ENCODE results near the gene DDX25. TPM values are rescaled to one million over a fixed set of nuclear protein-coding genes. Genes with fewer than 3 reads are reported as not detected.

Gene DDX25
- total and polyA plus RNA-seq, 10 of the 15 experiments (the other 5 are each of a cell fraction or from before 2014, with no cell fraction given) = 0.05 TPM; not detected in 9

DNA sequence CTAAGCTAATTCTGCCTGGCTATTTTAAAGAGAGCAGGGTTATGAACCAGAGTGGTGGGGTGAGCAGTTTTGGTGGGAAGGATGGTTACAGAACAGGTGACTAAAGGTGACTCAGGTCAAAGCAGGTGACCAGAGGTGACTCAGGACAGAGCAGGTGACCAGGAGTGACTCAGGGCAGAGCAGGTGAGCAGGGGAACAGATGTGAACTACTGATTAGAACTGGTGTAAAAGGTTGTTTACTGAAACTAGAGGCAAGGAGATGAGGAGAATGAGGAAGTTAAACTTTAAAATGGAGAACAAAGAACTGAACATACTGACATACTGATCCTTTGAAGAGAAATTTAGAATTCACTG lies 32.2 kb upstream of the DDX25 start:
- Histone ChIP-seq H3K4me1 (ENCODE audit: control insufficient read depth, insufficient read depth, low read length) (no peaks in the 10 kb centered on the region), H3K36me3 (ENCODE audit: control insufficient read depth in 2 of 2, insufficient read depth in 2 of 2, low read length in 1 of 2) (no peaks in the 10 kb centered on the region), H3K4me3 (no peak overlapping the region), H4K20me1 (ENCODE audit: control insufficient read depth, insufficient read depth) (no peaks in the 10 kb centered on the region), H3K79me2 (ENCODE audit: control insufficient read depth, insufficient read depth, low read length) (no peaks in the 10 kb centered on the region), H3K4me2 (ENCODE audit: control insufficient read depth, insufficient read depth) (no peak overlapping the region), H3K9me3 (replicated peaks; ENCODE audit: control insufficient read depth, insufficient read depth, low read length) (peaks cover 5% of the 10 kb centered on the region; the same call in 2 of the 3 replicates), H3K27me3 (replicated peaks in 1 of 2; ENCODE audit: control insufficient read depth in 2 of 2, insufficient read depth in 2 of 2, low read length in 1 of 2) (no peaks in the 10 kb centered on the region; a peak in 1 of 4 replicates), H2AFZ (ENCODE audit: control insufficient read depth, low read depth, low read length) (no peak overlapping the region; the same call in 1 of the 2 replicates), H3K9ac (ENCODE audit: control insufficient read depth, insufficient read depth, low read length) (no peak overlapping the region), H3K27ac (ENCODE audit: control insufficient read depth, insufficient read depth) (no peak overlapping the region)
- FAIRE-seq (peak; percentile 35), ATAC-seq (peak; percentile 33; the same call in 2 of the 3 replicates), DNase-seq (ENCODE audit: low read depth, low spot score) (no peak)
- SMC1A ChIA-PET (ENCODE audit: uncharacterized antibody, unreplicated experiment) = no interaction called here
- RAD21 ChIA-PET (ENCODE audit: unreplicated experiment) = no interaction called here
- in situ Hi-C loops (cut with MboI) (loop anchor here (10.0 kb wide), 1 partner anchor 447 kb away; no protein-coding TSS in a partner anchor), intact Hi-C loops (cut with micrococcal nuclease; ENCODE audit: unreplicated experiment) (no loop called here)
- CTCF ChIA-PET = no interaction called here
- no TSS peak for BruUV-seq (replicated peaks)
- POLR2A ChIA-PET = no interaction called here
- no peak for TF ChIP-seq MTA3 (IDR thresholded peaks at IDR 0.05; ENCODE audit: borderline replicate concordance, low read length)

DNA sequence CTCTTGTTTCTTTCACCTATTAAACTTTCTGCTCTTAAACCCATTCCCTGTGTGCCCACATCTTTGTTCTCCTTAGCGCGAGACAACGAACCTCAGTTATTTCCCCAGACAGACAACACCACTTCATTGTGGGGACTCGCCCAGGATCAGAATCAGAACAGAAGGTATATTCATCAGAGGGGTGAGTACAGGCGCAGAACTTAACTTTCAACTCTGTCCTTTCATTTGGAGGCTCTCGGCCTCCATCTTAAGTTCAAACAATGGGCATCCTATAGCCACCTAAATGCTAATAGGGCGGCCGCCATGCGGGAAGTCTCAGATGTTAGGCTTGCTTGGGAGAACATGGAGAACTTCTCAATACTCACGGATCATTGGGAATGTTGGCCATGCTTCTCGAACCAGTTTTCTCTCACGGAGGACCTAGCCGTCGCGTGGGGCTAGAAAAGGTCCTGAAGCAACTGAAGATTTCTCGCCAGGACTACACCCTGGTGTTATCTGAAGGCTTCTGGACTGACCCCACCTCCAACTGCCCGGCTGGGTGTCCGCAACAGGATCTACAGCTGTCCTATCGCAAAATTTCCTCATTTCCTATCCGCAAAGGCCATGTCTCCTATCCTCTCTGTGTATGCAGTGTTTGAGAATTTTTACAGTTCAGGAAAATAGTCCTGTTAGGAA lies 30.3 kb upstream of the DDX25 start:
- H3K4me3 ChIP-seq = no peak overlapping the region
- ChIA-PET SMC1A (ENCODE audit: uncharacterized antibody, unreplicated experiment) (no interaction called here), RAD21 (ENCODE audit: unreplicated experiment) (no interaction called here), POLR2A (no interaction called here), CTCF (interaction anchor here (0.6 to 1.2 kb wide), 2 partner anchors 24 to 149 kb away, joined by 3 to 4 read pairs; no protein-coding TSS in a partner anchor)
- no peak overlapping the region for H3K4me2 ChIP-seq (ENCODE audit: control insufficient read depth, insufficient read depth)
- in situ Hi-C loops (cut with MboI) = loop anchor here (10.0 kb wide), 1 partner anchor 449 kb away; no protein-coding TSS in a partner anchor
- no peak for FAIRE-seq
- no peak overlapping the region for H2AFZ ChIP-seq (ENCODE audit: control insufficient read depth, low read depth, low read length)
- no peak for DNase-seq (ENCODE audit: low read depth, low spot score)
- 65% methylated on average over 16 of the region's 20 CpGs for WGBS (ENCODE audit: insufficient coverage, insufficient replicate concordance, low lambda C conversion rate, missing lambda C conversion rate)
- H3K4me1 ChIP-seq (ENCODE audit: control insufficient read depth, insufficient read depth, low read length) = no peaks in the 10 kb centered on the region
- H3K36me3 ChIP-seq (ENCODE audit: control insufficient read depth in 2 of 2, insufficient read depth in 2 of 2, low read length in 1 of 2) = no peaks in the 10 kb centered on the region
- no peak overlapping the region for H3K27ac ChIP-seq (ENCODE audit: control insufficient read depth, insufficient read depth)
- no peaks in the 10 kb centered on the region for H4K20me1 ChIP-seq (ENCODE audit: control insufficient read depth, insufficient read depth)
- H3K79me2 ChIP-seq (ENCODE audit: control insufficient read depth, insufficient read depth, low read length) = no peaks in the 10 kb centered on the region
- no TSS peak for BruUV-seq (replicated peaks)
- ATAC-seq = no peak
- H3K27me3 ChIP-seq (replicated peaks in 1 of 2; ENCODE audit: control insufficient read depth in 2 of 2, insufficient read depth in 2 of 2, low read length in 1 of 2) = no peaks in the 10 kb centered on the region
- H3K9me3 ChIP-seq (replicated peaks; ENCODE audit: control insufficient read depth, insufficient read depth, low read length) = peaks cover 5% of the 10 kb centered on the region; the same call in 2 of the 3 replicates
- no peak overlapping the region for H3K9ac ChIP-seq (ENCODE audit: control insufficient read depth, insufficient read depth, low read length)
- intact Hi-C loops (cut with micrococcal nuclease; ENCODE audit: unreplicated experiment) = loop anchor here (1.0 to 2.0 kb wide), 3 partner anchors 149 to 451 kb away; no protein-coding TSS in a partner anchor
- TF ChIP-seq HCFC1 (IDR thresholded peaks at IDR 0.05; ENCODE audit: low read length) (no peak), SMARCA5 (IDR thresholded peaks at IDR 0.05) (no peak), BMI1 (IDR thresholded peaks at IDR 0.05; ENCODE audit: borderline replicate concordance) (no peak), BACH1 (IDR thresholded peaks at IDR 0.05; ENCODE audit: borderline replicate concordance) (no peak), NKRF (conservative IDR thresholded peaks at IDR 0.05) (no peak), PAX5 (IDR thresholded peaks at IDR 0.05; ENCODE audit: borderline replicate concordance, low read depth, low read length) (no peak), MEF2A (IDR thresholded peaks at IDR 0.05; ENCODE audit: insufficient read depth, low read depth, low read length) (no peak)
- TF ChIP-seq, protein P1, sequence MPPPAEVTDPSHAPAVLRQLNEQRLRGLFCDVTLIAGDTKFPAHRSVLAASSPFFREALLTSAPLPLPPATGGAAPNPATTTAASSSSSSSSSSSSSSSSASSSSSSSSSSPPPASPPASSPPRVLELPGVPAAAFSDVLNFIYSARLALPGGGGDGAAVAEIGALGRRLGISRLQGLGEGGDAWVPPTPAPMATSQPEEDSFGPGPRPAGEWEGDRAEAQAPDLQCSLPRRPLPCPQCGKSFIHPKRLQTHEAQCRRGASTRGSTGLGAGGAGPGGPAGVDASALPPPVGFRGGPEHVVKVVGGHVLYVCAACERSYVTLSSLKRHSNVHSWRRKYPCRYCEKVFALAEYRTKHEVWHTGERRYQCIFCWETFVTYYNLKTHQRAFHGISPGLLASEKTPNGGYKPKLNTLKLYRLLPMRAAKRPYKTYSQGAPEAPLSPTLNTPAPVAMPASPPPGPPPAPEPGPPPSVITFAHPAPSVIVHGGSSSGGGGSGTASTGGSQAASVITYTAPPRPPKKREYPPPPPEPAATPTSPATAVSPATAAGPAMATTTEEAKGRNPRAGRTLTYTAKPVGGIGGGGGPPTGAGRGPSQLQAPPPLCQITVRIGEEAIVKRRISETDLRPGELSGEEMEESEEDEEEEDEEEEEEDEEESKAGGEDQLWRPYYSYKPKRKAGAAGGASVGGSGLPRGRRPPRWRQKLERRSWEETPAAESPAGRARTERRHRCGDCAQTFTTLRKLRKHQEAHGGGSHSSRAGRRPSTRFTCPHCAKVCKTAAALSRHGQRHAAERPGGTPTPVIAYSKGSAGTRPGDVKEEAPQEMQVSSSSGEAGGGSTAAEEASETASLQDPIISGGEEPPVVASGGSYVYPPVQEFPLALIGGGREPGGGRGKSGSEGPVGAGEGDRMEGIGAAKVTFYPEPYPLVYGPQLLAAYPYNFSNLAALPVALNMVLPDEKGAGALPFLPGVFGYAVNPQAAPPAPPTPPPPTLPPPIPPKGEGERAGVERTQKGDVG (CRISPR knock-in tag; IDR thresholded peaks at IDR 0.05) = no peak
- TF ChIP-seq, protein P2, sequence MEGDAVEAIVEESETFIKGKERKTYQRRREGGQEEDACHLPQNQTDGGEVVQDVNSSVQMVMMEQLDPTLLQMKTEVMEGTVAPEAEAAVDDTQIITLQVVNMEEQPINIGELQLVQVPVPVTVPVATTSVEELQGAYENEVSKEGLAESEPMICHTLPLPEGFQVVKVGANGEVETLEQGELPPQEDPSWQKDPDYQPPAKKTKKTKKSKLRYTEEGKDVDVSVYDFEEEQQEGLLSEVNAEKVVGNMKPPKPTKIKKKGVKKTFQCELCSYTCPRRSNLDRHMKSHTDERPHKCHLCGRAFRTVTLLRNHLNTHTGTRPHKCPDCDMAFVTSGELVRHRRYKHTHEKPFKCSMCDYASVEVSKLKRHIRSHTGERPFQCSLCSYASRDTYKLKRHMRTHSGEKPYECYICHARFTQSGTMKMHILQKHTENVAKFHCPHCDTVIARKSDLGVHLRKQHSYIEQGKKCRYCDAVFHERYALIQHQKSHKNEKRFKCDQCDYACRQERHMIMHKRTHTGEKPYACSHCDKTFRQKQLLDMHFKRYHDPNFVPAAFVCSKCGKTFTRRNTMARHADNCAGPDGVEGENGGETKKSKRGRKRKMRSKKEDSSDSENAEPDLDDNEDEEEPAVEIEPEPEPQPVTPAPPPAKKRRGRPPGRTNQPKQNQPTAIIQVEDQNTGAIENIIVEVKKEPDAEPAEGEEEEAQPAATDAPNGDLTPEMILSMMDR (IDR thresholded peaks at IDR 0.05 in 2 of 3, conservative IDR thresholded peaks at IDR 0.05 in 1 of 3; ENCODE audit: control insufficient read depth in 2 of 3, extremely low read depth in 1 of 3, insufficient read depth in 1 of 3, low read depth in 3 of 3, low read length in 3 of 3) = no peak

Data from GM12878 (cell line).